A673 (cell line): ENCODE results near the gene DNASE1L3. TPM values are rescaled to one million over a fixed set of nuclear protein-coding genes. Genes with fewer than 3 reads are reported as not detected.

Experiments used
- BruUV-seq: library from RNA; stranded (reverse); fragments of 400-500 nt; replicated peaks from 2 replicates; lab custom pipeline; 2021; lab: Mats Ljungman, UMichigan
- CTCF ChIA-PET: fragments of 300-600 bp; sonication (Branson Sonifier 250); formaldehyde crosslinking; loops from one replicate; lab custom pipeline; 2022; ENCODE audit warnings: antibody characterized with exemption; lab: Charles Lee
- POLR2A ChIA-PET: fragments of 300-600 bp; sonication (Branson Sonifier 250); formaldehyde crosslinking; loops from one replicate; lab custom pipeline; 2022; ENCODE audit warnings: antibody characterized with exemption; ENCODE audit not compliant: low non-redundant PET; lab: Charles Lee
- DNase-seq: peaks from one replicate; pipeline ENCODE4 v3.0.0-alpha.2; 2015; ENCODE audit warnings: low spot score
- H3K27ac ChIP-seq: fragments of 200-600 bp; sonication (generic); 2 replicates; pipeline ENCODE4 v1.5.1; 2016; ENCODE audit warnings: mixed run types, low read depth, mild to moderate bottlenecking, mixed read lengths, antibody characterized with exemption, low read length; ENCODE audit not compliant: poor library complexity, severe bottlenecking
- H3K27me3 ChIP-seq: fragments of 200-600 bp; sonication (generic); replicated peaks from 2 replicates; pipeline ENCODE4 v1.6.1; 2017; ENCODE audit warnings: mixed run types, low read depth, mild to moderate bottlenecking, mixed read lengths, antibody characterized with exemption, low read length; ENCODE audit not compliant: insufficient read depth, poor library complexity
- H3K36me3 ChIP-seq: fragments of 200-600 bp; sonication (generic); 2 replicates; pipeline ENCODE4 v1.6.1; 2016; ENCODE audit warnings: mixed run types, mild to moderate bottlenecking, mixed read lengths, antibody characterized with exemption, low read length; ENCODE audit not compliant: insufficient read depth, poor library complexity, severe bottlenecking
- H3K4me1 ChIP-seq: fragments of 200-600 bp; sonication (generic); 2 replicates; pipeline ENCODE4 v1.6.1; 2017; ENCODE audit warnings: mixed run types, mild to moderate bottlenecking, mixed read lengths, antibody characterized with exemption, low read length; ENCODE audit not compliant: insufficient read depth, poor library complexity, severe bottlenecking
- H3K4me3 ChIP-seq: fragments of 200-600 bp; sonication (generic); 2 replicates; pipeline ENCODE4 v1.5.1; 2016; ENCODE audit warnings: low read depth, mixed run types, mild to moderate bottlenecking, mixed read lengths, low read length; ENCODE audit not compliant: poor library complexity, severe bottlenecking
- H3K9me3 ChIP-seq: fragments of 200-600 bp; sonication (generic); 2 replicates; pipeline ENCODE4 v1.6.1; 2016; ENCODE audit warnings: mixed run types, low read depth, mild to moderate bottlenecking, mixed read lengths, antibody characterized with exemption, low read length; ENCODE audit not compliant: poor library complexity, severe bottlenecking
- CTCF ChIP-seq: fragments of 300-800, 200-600 bp; sonication (generic); conservative IDR thresholded peaks from 2 replicates; pipeline ENCODE4 v1.5.1; 2017; ENCODE audit warnings: low read depth, mild to moderate bottlenecking, antibody characterized with exemption, low read length, moderate library complexity, mixed read lengths
- EZH2 ChIP-seq: fragments of 200-600 bp; sonication (generic); IDR thresholded peaks from 2 replicates; pipeline ENCODE4 v1.6.1; 2017; ENCODE audit warnings: borderline replicate concordance, low read depth, mild to moderate bottlenecking, mixed read lengths, antibody characterized with exemption, low read length; ENCODE audit not compliant: poor library complexity, severe bottlenecking
- intact Hi-C: fragments of 100-400 bp; cut with micrococcal nuclease; formaldehyde crosslinking; loops from one replicate; pipeline ENCODE4 v1.10.0; 2022; ENCODE audit not compliant: unreplicated experiment
- total RNA-seq: library from RNA; stranded (reverse); gene quantifications from 2 replicates; pipeline ENCODE4 v1.2.3, GENCODE V29; 2021

DNASE1L3 gene
- total RNA-seq, 1 experiment from 2014 or later, result not detected

GRCh38 chr3:58237941-58238681, 27.3 kb upstream of the DNASE1L3 start:
- Histone ChIP-seq H3K4me1 (peaks cover 25% of the 10 kb centered on the region), H3K36me3 (peaks cover 37% of the 10 kb centered on the region), H3K4me3 (peak overlapping the region; percentile 92), H3K9me3 (no peaks in the 10 kb centered on the region), H3K27me3 (no peaks in the 10 kb centered on the region), H3K27ac (peak overlapping the region; percentile 98)
- POLR2A ChIA-PET, result interaction anchor here (0.5 kb wide), 1 partner anchor 535 kb away, joined by 8 read pairs; no protein-coding TSS in a partner anchor
- no TSS peak for BruUV-seq
- intact Hi-C loops, result loop anchor here (5.0 kb wide), 1 partner anchor 69 kb away; the partner anchor contains the start of genes HTD2 and RPP14
- TF ChIP-seq EZH2 (no peak), CTCF (no peak)
- CTCF ChIA-PET, result no interaction called here
- DNase-seq, result no peak

- Histone ChIP-seq H3K4me3 (peak within 1 kb of the TSS; percentile 92), H3K27ac (peak within 1 kb of the TSS; percentile 98), H3K4me1 (peaks cover 32% of the 10 kb centered on the region), H3K9me3 (no peaks in the 10 kb centered on the region), H3K36me3 (peaks cover 35% of the 10 kb centered on the region), H3K27me3 (no peaks in the 10 kb centered on the region)
- BruUV-seq, result no TSS peak
- intact Hi-C loops, result loop anchor here (5.0 kb wide), 1 partner anchor 70 kb away; the partner anchor contains the start of genes HTD2 and RPP14
- peak; percentile 81 for DNase-seq
- CTCF ChIA-PET, result no interaction called here
- TF ChIP-seq CTCF, result no peak
- TF ChIP-seq EZH2, result no peak
- POLR2A ChIA-PET, result no interaction called here
These were observed 26.6 kb upstream of the DNASE1L3 start, which contains the start of gene ABHD6 for GRCh38 chr3:58237238-58237940. ABHD6 (plus strand) TSS chr3:58237792; CDS start chr3:58256587, 18,795 bp downstream.

- no peak for DNase-seq
- H3K27ac ChIP-seq, result peak overlapping the region; percentile 98
These were observed 25.9 kb upstream of the DNASE1L3 start for GRCh38 chr3:58236527-58237237.

More at GRCh38 chr3:58236527-58237237, 25.9 kb upstream of the DNASE1L3 start:
- Histone ChIP-seq H3K36me3 (peaks cover 28% of the 10 kb centered on the region), H3K4me1 (peaks cover 38% of the 10 kb centered on the region), H3K4me3 (peak overlapping the region; percentile 92), H3K9me3 (no peaks in the 10 kb centered on the region), H3K27me3 (no peaks in the 10 kb centered on the region)
- no peak for TF ChIP-seq CTCF
- no peak for TF ChIP-seq EZH2
- BruUV-seq, result TSS peak; percentile 85
- intact Hi-C loops, result loop anchor here (5.0 kb wide), 1 partner anchor 71 kb away; the partner anchor contains the start of genes HTD2 and RPP14
- CTCF ChIA-PET, result no interaction called here
- POLR2A ChIA-PET, result no interaction called here
